ENCODE data around the gene USP6NL.

- TF ChIP-seq POLR2AphosphoS5 (IDR thresholded peaks at IDR 0.05; ENCODE audit: low read depth) = no peak
- TF ChIP-seq CTCF (IDR thresholded peaks at IDR 0.05; ENCODE audit: insufficient read depth, low read length) = no peak
- TF ChIP-seq REST (IDR thresholded peaks at IDR 0.05; ENCODE audit: insufficient replicate concordance, low read depth) = no peak
Measured at GRCh38 chr10:11463111-11463510, 148.3 kb downstream of the USP6NL start.

All from HL-60 (cell line).